GM12878 (cell line): ENCODE measurements around the gene MAPK8. TPM values are rescaled to one million over a fixed set of nuclear protein-coding genes. Genes with fewer than 3 reads are reported as not detected.

Experiments
- ATAC-seq: fragments of 200-7000 bp; cut with Tn5 transposase; 3 replicates; pipeline ENCODE4 v1.9.1; 2020; ENCODE audit warnings: mild to moderate bottlenecking, moderate library complexity
- BruUV-seq: library from RNA; stranded (reverse); fragments of 400-500 nt; replicated peaks from 2 replicates; lab custom pipeline; 2021; lab: Mats Ljungman, UMichigan
- CTCF ChIA-PET: fragments of 300-600 bp; sonication (Branson Sonifier 250); formaldehyde crosslinking; extraction: SDS; loops from one replicate; lab custom pipeline; 2021; ENCODE audit warnings: inconsistent platforms; lab: Yijun Ruan, JAX
- POLR2A ChIA-PET: fragments of 350-600 bp; formaldehyde crosslinking; extraction: SDS; loops from one replicate; lab custom pipeline; 2021; ENCODE audit warnings: inconsistent platforms; lab: Charles Lee
- RAD21 ChIA-PET: fragments of 300-600 bp; sonication (Branson Sonifier 250); formaldehyde crosslinking; loops from one replicate; lab custom pipeline; 2023; ENCODE audit warnings: antibody characterized with exemption; ENCODE audit not compliant: unreplicated experiment; lab: Charles Lee
- SMC1A ChIA-PET: fragments of 300-600 bp; sonication (Branson Sonifier 250); formaldehyde crosslinking; loops from one replicate; lab custom pipeline; 2023; ENCODE audit not compliant: unreplicated experiment, uncharacterized antibody; lab: Charles Lee
- DNase-seq: peaks from one replicate; pipeline ENCODE4 v3.0.0-alpha.2; 2011; ENCODE audit warnings: low read depth, low spot score
- FAIRE-seq: peaks from 3 replicates; lab custom pipeline; 2011; peaks lifted over from hg19 to GRCh38; lab: Jason Lieb, UNC
- H2AFZ ChIP-seq: 2 replicates; pipeline ENCODE4 v1.6.0; 2011; ENCODE audit warnings: low read depth, low read length, control low read depth; ENCODE audit not compliant: control insufficient read depth
- H3K27ac ChIP-seq: 2 replicates; pipeline ENCODE4 v1.5.1; 2011; ENCODE audit warnings: control low read depth; ENCODE audit not compliant: control insufficient read depth, insufficient read depth
- H3K27me3 ChIP-seq, 2 experiments: replicated peaks in 1 of 2; 2 replicates each; pipeline versions ENCODE4 v1.6.0 to v1.6.1; 2011; ENCODE audit warnings: low read length in 1 of 2; ENCODE audit not compliant: control insufficient read depth in 2 of 2, insufficient read depth in 2 of 2
- H3K36me3 ChIP-seq, 2 experiments: 2 replicates each; pipeline ENCODE4 v1.5.1; 2011; ENCODE audit warnings: low read length in 1 of 2; ENCODE audit not compliant: control insufficient read depth in 2 of 2, insufficient read depth in 2 of 2
- H3K4me1 ChIP-seq: 2 replicates; pipeline ENCODE4 v1.6.1; 2011; ENCODE audit warnings: mild to moderate bottlenecking, low read length, moderate library complexity, mixed read lengths; ENCODE audit not compliant: control insufficient read depth, insufficient read depth
- H3K4me2 ChIP-seq: 2 replicates; pipeline ENCODE4 v1.6.0; 2011; ENCODE audit warnings: control low read depth; ENCODE audit not compliant: control insufficient read depth, insufficient read depth
- H3K4me3 ChIP-seq: fragments of 200-600 bp; sonication (generic); 2 replicates; pipeline ENCODE4 v1.5.1; 2016
- H3K79me2 ChIP-seq: 2 replicates; pipeline ENCODE4 v1.6.0; 2011; ENCODE audit warnings: low read length; ENCODE audit not compliant: control insufficient read depth, insufficient read depth
- H3K9ac ChIP-seq: 2 replicates; pipeline ENCODE4 v1.8.0; 2011; ENCODE audit warnings: low read length, control low read depth, mixed read lengths; ENCODE audit not compliant: control insufficient read depth, insufficient read depth
- H3K9me3 ChIP-seq: replicated peaks from 3 replicates; pipeline ENCODE4 v1.5.1; 2011; ENCODE audit warnings: mild to moderate bottlenecking, low read length; ENCODE audit not compliant: control insufficient read depth, insufficient read depth
- H4K20me1 ChIP-seq: 2 replicates; pipeline ENCODE4 v1.6.0; 2011; ENCODE audit not compliant: control insufficient read depth, insufficient read depth
- CEBPB ChIP-seq, 2 experiments: fragments of 150-350 bp in 1 of 2; IDR thresholded peaks; 2 replicates each; pipeline ENCODE4 v1.6.1; 2012 to 2014; ENCODE audit warnings: low read depth in 2 of 2, low read length in 2 of 2, borderline replicate concordance in 1 of 2, inconsistent platforms in 1 of 2
- CEBPZ ChIP-seq: fragments of 150-350 bp; IDR thresholded peaks from 2 replicates; pipeline ENCODE4 v1.6.1; 2016; ENCODE audit warnings: low read depth, low read length
- ELK1 ChIP-seq: IDR thresholded peaks from 2 replicates; pipeline ENCODE4 v1.6.1; 2012; ENCODE audit warnings: low read depth, low read length, improper control_type of control experiment
- MYC ChIP-seq: IDR thresholded peaks from 2 replicates; pipeline ENCODE4 v1.6.1; 2011; ENCODE audit warnings: mild to moderate bottlenecking, low read length, moderate library complexity, inconsistent platforms; ENCODE audit not compliant: insufficient read depth, insufficient replicate concordance, insufficient read length, severe bottlenecking
- POLR2AphosphoS2 ChIP-seq: IDR thresholded peaks from 2 replicates; pipeline ENCODE4 v1.6.1; 2011; ENCODE audit warnings: low read depth, mild to moderate bottlenecking, low read length, improper control_type of control experiment, moderate library complexity
- SMC3 ChIP-seq: IDR thresholded peaks from 2 replicates; pipeline ENCODE4 v1.6.1; 2011; ENCODE audit warnings: low read length, improper control_type of control experiment, borderline replicate concordance
- ZBED1 ChIP-seq: IDR thresholded peaks from 2 replicates; pipeline ENCODE4 v1.6.1; 2016; ENCODE audit warnings: borderline replicate concordance
- ZBTB40 ChIP-seq: fragments of 450-650 bp; IDR thresholded peaks from 2 replicates; pipeline ENCODE4 v1.6.1; 2016; ENCODE audit warnings: mild to moderate bottlenecking, moderate library complexity, borderline replicate concordance
- in situ Hi-C: fragments of 300-500 bp; cut with MboI; formaldehyde crosslinking; loops from 9 replicates; pipeline ENCODE4 v1.14.3; 2018; ENCODE audit warnings: mixed read lengths
- intact Hi-C: fragments of 100-400 bp; cut with micrococcal nuclease; formaldehyde crosslinking; loops from one replicate; pipeline ENCODE4 v1.14.2; 2022; ENCODE audit not compliant: unreplicated experiment
- polyA plus RNA-seq, 11 experiments: library from polyadenylated mRNA; depleted of rRNA in 4 of 11; unstranded in 6 of 11; stranded (reverse) in 5 of 11; fragments of >200 nt; fragmentation: Nextera tagmentation in 4 of 11; fragmentation: Illumina TruSeq in 1 of 11; extraction: Ambion mirVana in 4 of 11; extraction: Trizol in 1 of 11; gene quantifications; 1 replicate in 1 of 11; 2 replicates in 10 of 11; pipeline versions ENCODE4 v1.2.1 to v1.2.3, GENCODE V29; 2011 to 2016; ENCODE audit warnings: inconsistent platforms in 2 of 11, missing spikeins in 2 of 11, low read depth in 1 of 11
- total RNA-seq, 4 experiments: library from RNA; depleted of rRNA in 3 of 4; stranded (reverse); fragments of >200 nt in 3 of 4; fragmentation: Illumina TruSeq in 1 of 4; extraction: Trizol in 1 of 4; gene quantifications; 2 replicates each; pipeline versions ENCODE4 v1.2.1 to v1.2.3, GENCODE V29; 2013 to 2021
- TF ChIP-seq, protein P1 (sequence below): fragments of 450-650 bp; formaldehyde crosslinking; IDR thresholded peaks from 2 replicates; pipeline ENCODE4 v1.4.0; 2020; ENCODE audit warnings: mild to moderate bottlenecking, moderate library complexity

The MAPK8 gene
- total and polyA plus RNA-seq, 10 of the 15 experiments (the other 5 are each of a cell fraction or from before 2014, with no cell fraction given): 3.9 to 102 (median 40.0) TPM

DNA sequence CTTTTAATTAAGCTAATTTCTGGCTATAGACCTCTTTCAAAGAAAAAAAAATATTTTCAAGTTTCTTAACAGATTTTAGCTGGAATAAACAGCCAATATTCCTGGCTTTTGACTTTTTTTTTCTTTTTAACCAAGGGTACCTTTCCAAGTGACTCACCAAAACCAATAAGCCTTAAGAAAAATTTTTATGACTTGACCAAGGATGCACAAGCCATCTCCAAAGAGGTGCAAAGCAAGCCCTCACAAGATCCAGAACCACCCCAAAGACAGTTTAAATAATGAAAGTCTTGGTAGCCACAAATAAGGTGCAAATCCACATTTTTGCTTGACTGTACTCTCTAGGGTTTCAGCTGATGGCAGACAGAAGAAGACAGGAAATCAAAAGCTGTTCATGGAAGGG, 76.5 kb downstream of the MAPK8 start:
- RAD21 ChIA-PET: interaction anchor here (1.0 to 1.8 kb wide), 2 partner anchors 19 to 24 kb away, joined by 3 to 9 read pairs; no protein-coding TSS in a partner anchor
- in situ Hi-C loops (no loop called here), intact Hi-C loops (no loop called here)
- SMC1A ChIA-PET: interaction anchor here (0.7 to 2.5 kb wide), 10 partner anchors 8 to 73 kb away, joined by 3 to 12 read pairs (median 4); no protein-coding TSS in a partner anchor
- Histone ChIP-seq H4K20me1 (no peaks in the 10 kb centered on the region), H3K4me2 (no peak overlapping the region), H3K9me3 (no peaks in the 10 kb centered on the region; the same call in 2 of the 3 replicates), H3K79me2 (no peaks in the 10 kb centered on the region), H3K9ac (no peak overlapping the region), H3K4me3 (no peak overlapping the region), H3K27me3 (no peaks in the 10 kb centered on the region), H2AFZ (no peak overlapping the region), H3K36me3 (no peaks in the 10 kb centered on the region), H3K27ac (no peak overlapping the region), H3K4me1 (no peaks in the 10 kb centered on the region)
- CTCF ChIA-PET: interaction anchor here (0.6 to 2.2 kb wide), 10 partner anchors 10 to 80 kb away, joined by 3 to 12 read pairs (median 4); no protein-coding TSS in a partner anchor
- FAIRE-seq (no peak), ATAC-seq (no peak), DNase-seq (no peak)
- BruUV-seq: no TSS peak
- POLR2A ChIA-PET: no interaction called here
- TF ChIP-seq, protein P1, sequence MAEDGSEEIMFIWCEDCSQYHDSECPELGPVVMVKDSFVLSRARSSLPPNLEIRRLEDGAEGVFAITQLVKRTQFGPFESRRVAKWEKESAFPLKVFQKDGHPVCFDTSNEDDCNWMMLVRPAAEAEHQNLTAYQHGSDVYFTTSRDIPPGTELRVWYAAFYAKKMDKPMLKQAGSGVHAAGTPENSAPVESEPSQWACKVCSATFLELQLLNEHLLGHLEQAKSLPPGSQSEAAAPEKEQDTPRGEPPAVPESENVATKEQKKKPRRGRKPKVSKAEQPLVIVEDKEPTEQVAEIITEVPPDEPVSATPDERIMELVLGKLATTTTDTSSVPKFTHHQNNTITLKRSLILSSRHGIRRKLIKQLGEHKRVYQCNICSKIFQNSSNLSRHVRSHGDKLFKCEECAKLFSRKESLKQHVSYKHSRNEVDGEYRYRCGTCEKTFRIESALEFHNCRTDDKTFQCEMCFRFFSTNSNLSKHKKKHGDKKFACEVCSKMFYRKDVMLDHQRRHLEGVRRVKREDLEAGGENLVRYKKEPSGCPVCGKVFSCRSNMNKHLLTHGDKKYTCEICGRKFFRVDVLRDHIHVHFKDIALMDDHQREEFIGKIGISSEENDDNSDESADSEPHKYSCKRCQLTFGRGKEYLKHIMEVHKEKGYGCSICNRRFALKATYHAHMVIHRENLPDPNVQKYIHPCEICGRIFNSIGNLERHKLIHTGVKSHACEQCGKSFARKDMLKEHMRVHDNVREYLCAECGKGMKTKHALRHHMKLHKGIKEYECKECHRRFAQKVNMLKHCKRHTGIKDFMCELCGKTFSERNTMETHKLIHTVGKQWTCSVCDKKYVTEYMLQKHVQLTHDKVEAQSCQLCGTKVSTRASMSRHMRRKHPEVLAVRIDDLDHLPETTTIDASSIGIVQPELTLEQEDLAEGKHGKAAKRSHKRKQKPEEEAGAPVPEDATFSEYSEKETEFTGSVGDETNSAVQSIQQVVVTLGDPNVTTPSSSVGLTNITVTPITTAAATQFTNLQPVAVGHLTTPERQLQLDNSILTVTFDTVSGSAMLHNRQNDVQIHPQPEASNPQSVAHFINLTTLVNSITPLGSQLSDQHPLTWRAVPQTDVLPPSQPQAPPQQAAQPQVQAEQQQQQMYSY: no peak
- no peak for TF ChIP-seq CEBPB (IDR thresholded peaks at IDR 0.05; ENCODE audit: borderline replicate concordance in 1 of 2, low read depth in 2 of 2, low read length in 2 of 2)
- TF ChIP-seq POLR2AphosphoS2: no peak
- no peak for TF ChIP-seq ELK1
- no peak for TF ChIP-seq ZBTB40
- no peak for TF ChIP-seq CEBPZ
- TF ChIP-seq ZBED1: no peak
- TF ChIP-seq MYC: no peak
- TF ChIP-seq SMC3: no peak
